Frontal cortex (tissue), 4 donors: ENCODE results near the gene NPC2. TPM values are rescaled to one million over a fixed set of nuclear protein-coding genes. Genes with fewer than 3 reads are reported as not detected.

Experiments used
- DNase-seq, 2 donors: peaks; one replicate each; pipeline ENCODE4 v3.0.0; 2012; ENCODE audit warnings: low spot score in 2 of 2
- FAIRE-seq: peaks from 2 replicates; lab custom pipeline; 2012; peaks lifted over from hg19 to GRCh38; lab: Jason Lieb, UNC
- total RNA-seq: library from RNA; depleted of rRNA; stranded (reverse); fragments of >200 nt; gene quantifications from one replicate; pipeline ENCODE4 v1.2.3, GENCODE V29; 2014
- donor health status: control.
- donor health status: control.
- donor health status: control.

The NPC2 gene
- total RNA-seq, 1 donor from 2014 or later, result 17.9 TPM

GRCh38 chr14:74504874-74505720 lies 12.0 kb upstream of the NPC2 start:
- no peak for FAIRE-seq

GRCh38 chr14:74504412-74504811 lies 11.3 kb upstream of the NPC2 start:
- DNase-seq (no peak), FAIRE-seq (no peak)

More at GRCh38 chr14:74504874-74505720, 12.0 kb upstream of the NPC2 start:
- DNase-seq, result no peak

GRCh38 chr14:74503938-74504335 lies 10.8 kb upstream of the NPC2 start:
- FAIRE-seq (no peak), DNase-seq (no peak)

GRCh38 chr14:74503291-74503937 lies 10.3 kb upstream of the NPC2 start:
- DNase-seq, result no peak
- FAIRE-seq, result no peak

GRCh38 chr14:74502236-74503019 lies 9.3 kb upstream of the NPC2 start:
- DNase-seq, result no peak
- FAIRE-seq, result no peak

GRCh38 chr14:74501691-74502090 lies 8.6 kb upstream of the NPC2 start:
- DNase-seq (no peak), FAIRE-seq (no peak)

GRCh38 chr14:74501135-74501614 lies 8.1 kb upstream of the NPC2 start:
- FAIRE-seq (no peak), DNase-seq (peak; percentile 29 to 70)

- DNase-seq, result no peak
- no peak for FAIRE-seq
Observed at GRCh38 chr14:74500417-74501134, 7.5 kb upstream of the NPC2 start.

GRCh38 chr14:74495356-74495755 lies 2.3 kb upstream of the NPC2 start:
- DNase-seq, result no peak
- FAIRE-seq, result no peak

- FAIRE-seq, result peak; percentile 78
- DNase-seq, result peak; percentile 97 to 98
Observed at GRCh38 chr14:74493343-74494261, 497 bp upstream of the NPC2 start, which contains the start of gene ISCA2. TSS of gene ISCA2 (plus strand) at chr14:74493765. CDS start at chr14:74493775, 10 bp downstream.

- no peak for FAIRE-seq
Observed at GRCh38 chr14:74491956-74492775, 939 bp downstream of the NPC2 start.

GRCh38 chr14:74490486-74490885 lies 2.6 kb downstream of the NPC2 start:
- FAIRE-seq, result no peak
- no peak for DNase-seq

More at GRCh38 chr14:74491956-74492775, 939 bp downstream of the NPC2 start:
- no peak for DNase-seq

GRCh38 chr14:74488786-74489397 lies 4.2 kb downstream of the NPC2 start:
- FAIRE-seq, result no peak
- DNase-seq, result no peak

- FAIRE-seq (no peak), DNase-seq (no peak)
Observed at GRCh38 chr14:74486164-74486563, 6.9 kb downstream of the NPC2 start.

GRCh38 chr14:74483321-74483720 lies 9.8 kb downstream of the NPC2 start:
- no peak for FAIRE-seq
- no peak for DNase-seq

GRCh38 chr14:74482571-74482970 lies 10.5 kb downstream of the NPC2 start:
- DNase-seq (no peak), FAIRE-seq (no peak)

- no peak for FAIRE-seq
- no peak for DNase-seq
Observed at GRCh38 chr14:74480046-74480445, 13.1 kb downstream of the NPC2 start.
